NCI-H345 treated with DMSO at 0.1 percent for 48 hours (cell line): ENCODE results near the gene CHID1.

ENCODE experiments used
- DNase-seq: peaks from one replicate; lab custom pipeline; 2025; ENCODE audit not compliant: unreplicated experiment; lab: John Stamatoyannopoulos, UW

CHID1 gene

GRCh38 chr11:933142-933851 lies 22.7 kb upstream of the CHID1 start:
- no peak for DNase-seq

GRCh38 chr11:932435-932834 lies 21.8 kb upstream of the CHID1 start:
- no peak for DNase-seq

- no peak for DNase-seq
Measured at GRCh38 chr11:931385-931784, 20.8 kb upstream of the CHID1 start.

GRCh38 chr11:929405-929804 lies 18.8 kb upstream of the CHID1 start:
- no peak for DNase-seq

GRCh38 chr11:928786-929185 lies 18.2 kb upstream of the CHID1 start:
- DNase-seq, result no peak

- no peak for DNase-seq
Measured at GRCh38 chr11:927871-928270, 17.3 kb upstream of the CHID1 start.

- DNase-seq, result no peak
Measured at GRCh38 chr11:926341-926916, 15.8 kb upstream of the CHID1 start.

- peak; percentile 73 for DNase-seq
Measured at GRCh38 chr11:925496-926301, 15.1 kb upstream of the CHID1 start, which contains the start of gene AP2A2. TSS of gene AP2A2 (plus strand) at chr11:925870. CDS start at chr11:926022, 152 bp downstream.

- DNase-seq, result no peak
Measured at GRCh38 chr11:925158-925495, 14.5 kb upstream of the CHID1 start.

- DNase-seq, result no peak
Measured at GRCh38 chr11:924406-925157, 14.0 kb upstream of the CHID1 start.

GRCh38 chr11:923691-924405 lies 13.2 kb upstream of the CHID1 start:
- DNase-seq, result no peak

GRCh38 chr11:921921-922678 lies 11.5 kb upstream of the CHID1 start:
- DNase-seq, result peak; percentile 49

GRCh38 chr11:917426-917825 lies 6.8 kb upstream of the CHID1 start:
- no peak for DNase-seq

- no peak for DNase-seq
Measured at GRCh38 chr11:914747-915501, 4.3 kb upstream of the CHID1 start.

GRCh38 chr11:914204-914603 lies 3.6 kb upstream of the CHID1 start:
- DNase-seq, result no peak

GRCh38 chr11:913043-913442 lies 2.4 kb upstream of the CHID1 start:
- no peak for DNase-seq

- no peak for DNase-seq
Measured at GRCh38 chr11:912266-912665, 1.7 kb upstream of the CHID1 start.

- DNase-seq, result no peak
Measured at GRCh38 chr11:911890-912219, 1.2 kb upstream of the CHID1 start.

- DNase-seq, result no peak
Measured at GRCh38 chr11:911031-911889, 650 bp upstream of the CHID1 start.
